Endothelial cell of umbilical vein (primary cell): ENCODE results near the gene EDN1. TPM values are rescaled to one million over a fixed set of nuclear protein-coding genes. Genes with fewer than 3 reads are reported as not detected.

Experiments used
- BruUV-seq: library from RNA; stranded (reverse); fragments of 400-500 nt; replicated peaks from 2 replicates; lab custom pipeline; 2021; lab: Mats Ljungman, UMichigan
- CTCF ChIA-PET: fragments of 300-600, 350-600 bp; sonication (Branson Sonifier 250); formaldehyde crosslinking; loops from one replicate; lab custom pipeline; 2021; ENCODE audit warnings: antibody characterized with exemption, inconsistent platforms; lab: Charles Lee
- POLR2A ChIA-PET: fragments of 300-600, 350-600 bp; sonication (Branson Sonifier 250); formaldehyde crosslinking; loops from one replicate; lab custom pipeline; 2021; ENCODE audit warnings: antibody characterized with exemption, inconsistent platforms; lab: Charles Lee
- DNase-seq: peaks from one replicate; pipeline ENCODE4 v3.0.0-alpha.2; 2011; ENCODE audit warnings: low read depth, low spot score
- FAIRE-seq: peaks from 2 replicates; lab custom pipeline; 2011; peaks lifted over from hg19 to GRCh38; lab: Jason Lieb, UNC
- H2AFZ ChIP-seq: 2 replicates; pipeline ENCODE4 v1.6.0; 2012; ENCODE audit warnings: low read depth, low read length, control low read depth, inconsistent platforms
- H3K27ac ChIP-seq: 2 replicates; pipeline ENCODE4 v1.5.1; 2011; ENCODE audit warnings: low read depth, mild to moderate bottlenecking, control low read depth, low read length, moderate library complexity; ENCODE audit not compliant: insufficient read depth
- H3K27me3 ChIP-seq, 2 experiments: 2 replicates each; pipeline versions ENCODE4 v1.6.0 to v1.6.1; 2011; ENCODE audit warnings: low read length in 2 of 2, mixed read lengths in 1 of 2; ENCODE audit not compliant: control insufficient read depth in 2 of 2, insufficient read depth in 2 of 2
- H3K36me3 ChIP-seq, 2 experiments: 2 replicates in 1 of 2; 3 replicates in 1 of 2; pipeline ENCODE4 v1.5.1; 2011; ENCODE audit warnings: low read length in 2 of 2, mild to moderate bottlenecking in 1 of 2, moderate library complexity in 1 of 2; ENCODE audit not compliant: control insufficient read depth in 2 of 2, insufficient read depth in 2 of 2; ENCODE audit errors: extremely low read depth in 1 of 2
- H3K4me1 ChIP-seq: 3 replicates; pipeline ENCODE4 v1.5.1; 2011; ENCODE audit warnings: mild to moderate bottlenecking, low read length; ENCODE audit not compliant: control insufficient read depth, insufficient read depth; ENCODE audit errors: extremely low read depth
- H3K4me2 ChIP-seq: 2 replicates; pipeline ENCODE4 v1.6.1; 2011; ENCODE audit warnings: low read length, control low read depth, mixed read lengths; ENCODE audit not compliant: insufficient read depth
- H3K4me3 ChIP-seq, 3 experiments: fragments of 200-600 bp in 1 of 3; sonication (generic), shearing (Covaris generic) in 1 of 3; replicated peaks in 1 of 3; 2 replicates each; pipeline ENCODE4 v1.5.1; 2011 to 2016; ENCODE audit warnings: control low read depth in 3 of 3, low read length in 3 of 3, mild to moderate bottlenecking in 2 of 3, inconsistent platforms in 1 of 3, low read depth in 1 of 3, moderate library complexity in 1 of 3; ENCODE audit not compliant: insufficient read depth in 1 of 3
- H3K79me2 ChIP-seq: 2 replicates; pipeline ENCODE4 v1.6.0; 2012; ENCODE audit warnings: low read length, inconsistent platforms; ENCODE audit not compliant: control insufficient read depth, insufficient read depth
- H3K9ac ChIP-seq: replicated peaks from 2 replicates; pipeline ENCODE3; 2011; ENCODE audit warnings: low read length, control low read depth; ENCODE audit not compliant: insufficient read depth; ENCODE audit errors: extremely low read depth
- H3K9me1 ChIP-seq: replicated peaks from 3 replicates; pipeline ENCODE4 v1.6.0; 2011; ENCODE audit warnings: mild to moderate bottlenecking, low read length; ENCODE audit not compliant: control insufficient read depth, insufficient read depth; ENCODE audit errors: extremely low read depth
- H3K9me3 ChIP-seq: replicated peaks from 2 replicates; pipeline ENCODE4 v1.5.1; 2012; ENCODE audit warnings: low read length, inconsistent platforms; ENCODE audit not compliant: control insufficient read depth, insufficient read depth
- H4K20me1 ChIP-seq: replicated peaks from 2 replicates; pipeline ENCODE3; 2011; ENCODE audit warnings: mild to moderate bottlenecking, low read length; ENCODE audit not compliant: control insufficient read depth, insufficient read depth; ENCODE audit errors: extremely low read depth
- EZH2 ChIP-seq: IDR thresholded peaks from 2 replicates; pipeline ENCODE4 v1.6.1; 2012; ENCODE audit warnings: borderline replicate concordance, low read depth, mild to moderate bottlenecking, moderate library complexity, low read length, inconsistent platforms; ENCODE audit not compliant: severe bottlenecking
- FOS ChIP-seq: IDR thresholded peaks from 2 replicates; pipeline ENCODE4 v1.6.1; 2011; ENCODE audit warnings: mild to moderate bottlenecking, low read length, moderate library complexity, borderline replicate concordance; ENCODE audit not compliant: insufficient read depth
- GATA2 ChIP-seq: IDR thresholded peaks from 2 replicates; pipeline ENCODE4 v1.7.0; 2011; ENCODE audit warnings: low read depth, mild to moderate bottlenecking, moderate library complexity, mixed read lengths, low read length; ENCODE audit not compliant: insufficient read length, insufficient read depth
- JUN ChIP-seq: IDR thresholded peaks from 2 replicates; pipeline ENCODE4 v1.6.1; 2011; ENCODE audit warnings: borderline replicate concordance, low read depth; ENCODE audit not compliant: insufficient read length, insufficient read depth
- MAX ChIP-seq: IDR thresholded peaks from 2 replicates; pipeline ENCODE4 v1.6.1; 2011; ENCODE audit not compliant: insufficient read depth, insufficient read length
- MYC ChIP-seq: IDR thresholded peaks from one replicate; pipeline ENCODE4 v1.6.1; 2011; ENCODE audit warnings: mild to moderate bottlenecking, low read depth, low read length
- POLR2A ChIP-seq: IDR thresholded peaks from 2 replicates; pipeline ENCODE4 v1.6.1; 2012; ENCODE audit warnings: low read depth, mild to moderate bottlenecking, control low read depth, low read length
- POLR2AphosphoS5 ChIP-seq: IDR thresholded peaks from 2 replicates; pipeline ENCODE4 v1.6.1; 2012; ENCODE audit warnings: low read depth, mild to moderate bottlenecking, control low read depth, low read length, moderate library complexity; ENCODE audit not compliant: insufficient read depth
- dilution Hi-C: fragments of 300-500 bp; cut with MboI; formaldehyde crosslinking; loops from one replicate; pipeline ENCODE4 v1.15.0; 2019; ENCODE audit warnings: low sequenced_read_pairs; ENCODE audit not compliant: extremely low pct_ligation_motif_present
- intact Hi-C: fragments of 100-400 bp; cut with micrococcal nuclease; formaldehyde crosslinking; loops from one replicate; pipeline ENCODE4 v1.10.0; 2022
- polyA plus RNA-seq, 4 experiments: library from polyadenylated mRNA; depleted of rRNA in 3 of 4; stranded (reverse) in 3 of 4; unstranded in 1 of 4; fragments of >200 nt; gene quantifications; 2 replicates each; pipeline versions ENCODE4 v1.2.1 to v1.2.3, GENCODE V29; 2011 to 2012; ENCODE audit warnings: missing spikeins in 1 of 4
- total RNA-seq: library from RNA; stranded (reverse); gene quantifications from 2 replicates; pipeline ENCODE4 v1.2.3, GENCODE V29; 2021
- TF ChIP-seq, protein P1 (sequence below), 2 donors: IDR thresholded peaks; 1 replicate in 1 of 2; 2 replicates in 1 of 2; pipeline ENCODE4 v1.5.1; 2011; ENCODE audit warnings: low read length in 2 of 2, mild to moderate bottlenecking in 2 of 2, moderate library complexity in 2 of 2, control low read depth in 1 of 2, inconsistent platforms in 1 of 2, low read depth in 1 of 2; ENCODE audit not compliant: insufficient read depth in 1 of 2; ENCODE audit errors: extremely low read depth in 1 of 2

The EDN1 gene
- total and polyA plus RNA-seq, 2 donors (not counting 3 experiments of a cell fraction or from before 2014, with no cell fraction given) = 493 to 498 TPM

- no peak for DNase-seq
- no peak for FAIRE-seq
- H3K27ac ChIP-seq = no peak overlapping the region
- no peaks in the 10 kb centered on the region for H3K79me2 ChIP-seq
- TF ChIP-seq, protein P1, sequence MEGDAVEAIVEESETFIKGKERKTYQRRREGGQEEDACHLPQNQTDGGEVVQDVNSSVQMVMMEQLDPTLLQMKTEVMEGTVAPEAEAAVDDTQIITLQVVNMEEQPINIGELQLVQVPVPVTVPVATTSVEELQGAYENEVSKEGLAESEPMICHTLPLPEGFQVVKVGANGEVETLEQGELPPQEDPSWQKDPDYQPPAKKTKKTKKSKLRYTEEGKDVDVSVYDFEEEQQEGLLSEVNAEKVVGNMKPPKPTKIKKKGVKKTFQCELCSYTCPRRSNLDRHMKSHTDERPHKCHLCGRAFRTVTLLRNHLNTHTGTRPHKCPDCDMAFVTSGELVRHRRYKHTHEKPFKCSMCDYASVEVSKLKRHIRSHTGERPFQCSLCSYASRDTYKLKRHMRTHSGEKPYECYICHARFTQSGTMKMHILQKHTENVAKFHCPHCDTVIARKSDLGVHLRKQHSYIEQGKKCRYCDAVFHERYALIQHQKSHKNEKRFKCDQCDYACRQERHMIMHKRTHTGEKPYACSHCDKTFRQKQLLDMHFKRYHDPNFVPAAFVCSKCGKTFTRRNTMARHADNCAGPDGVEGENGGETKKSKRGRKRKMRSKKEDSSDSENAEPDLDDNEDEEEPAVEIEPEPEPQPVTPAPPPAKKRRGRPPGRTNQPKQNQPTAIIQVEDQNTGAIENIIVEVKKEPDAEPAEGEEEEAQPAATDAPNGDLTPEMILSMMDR (IDR thresholded peaks at IDR 0.05; ENCODE audit: extremely low read depth in 1 of 2, insufficient read depth in 1 of 2, low read depth in 1 of 2, low read length in 2 of 2) = no peak
- TF ChIP-seq MAX = no peak
- no peak for TF ChIP-seq JUN
- no peak for TF ChIP-seq POLR2AphosphoS5
- TF ChIP-seq POLR2A = no peak
- TF ChIP-seq EZH2 = no peak
- no peak for TF ChIP-seq FOS
- TF ChIP-seq MYC = no peak
- TF ChIP-seq GATA2 = no peak
- H4K20me1 ChIP-seq = no peaks in the 10 kb centered on the region
- H3K9me3 ChIP-seq = no peaks in the 10 kb centered on the region
- intact Hi-C loops = no loop called here
- H3K4me1 ChIP-seq = no peaks in the 10 kb centered on the region
- no peak overlapping the region for H3K4me3 ChIP-seq
- no peak overlapping the region for H2AFZ ChIP-seq
- POLR2A ChIA-PET = no interaction called here
- dilution Hi-C loops = loop anchor here (25.0 kb wide), 3 partner anchors 210 to 665 kb away; no protein-coding TSS in a partner anchor
- H3K4me2 ChIP-seq = no peak overlapping the region
- no peak overlapping the region for H3K9ac ChIP-seq
- no peaks in the 10 kb centered on the region for H3K27me3 ChIP-seq
- CTCF ChIA-PET = interaction anchor here (0.6 kb wide), 1 partner anchor 589 kb away, joined by 3 read pairs; no protein-coding TSS in a partner anchor
- no TSS peak for BruUV-seq
- no peaks in the 10 kb centered on the region for H3K36me3 ChIP-seq
- H3K9me1 ChIP-seq = no peaks in the 10 kb centered on the region
Observed at GRCh38 chr6:12277386-12277785, 12.8 kb upstream of the EDN1 start.
